HFFc6 (cell line): ENCODE results near the gene F10. TPM values are rescaled to one million over a fixed set of nuclear protein-coding genes. Genes with fewer than 3 reads are reported as not detected.

Source experiments
- DNase-seq: peaks from one replicate; pipeline ENCODE4 v3.0.0-alpha.2; 2018
- H3K27ac Mint-ChIP-seq: 2 replicates; pipeline ENCODE4 v1.8.0; 2020; ENCODE audit warnings: mild to moderate bottlenecking, mixed read lengths
- H3K27me3 Mint-ChIP-seq: 2 replicates; pipeline ENCODE4 v1.8.0; 2021; ENCODE audit warnings: mild to moderate bottlenecking, moderate library complexity, mixed read lengths; ENCODE audit not compliant: insufficient read depth
- H3K36me3 Mint-ChIP-seq: 2 replicates; pipeline ENCODE4 v1.8.0; 2021; ENCODE audit warnings: low read depth, mixed read lengths
- H3K4me1 Mint-ChIP-seq: 2 replicates; pipeline ENCODE4 v1.8.0; 2020; ENCODE audit warnings: low read depth, mixed read lengths
- H3K4me3 Mint-ChIP-seq: 2 replicates; pipeline ENCODE4 v1.8.0; 2020; ENCODE audit warnings: mild to moderate bottlenecking, moderate library complexity, mixed read lengths
- H3K9me3 Mint-ChIP-seq: 2 replicates; pipeline ENCODE4 v1.8.0; 2020; ENCODE audit warnings: mild to moderate bottlenecking, mixed read lengths
- total RNA-seq, 6 experiments: library from RNA; stranded (reverse); fragmentation: NEBNext Ultra II Directional; extraction: Animal tissue kit (Norgen Biotek cat#: 25700); gene quantifications; 2 replicates in 1 of 6; 3 replicates in 5 of 6; pipeline ENCODE4 v1.2.3, GENCODE V29; 2021
- TF ChIP-seq, protein P1 (sequence below): fragments of 200-600 bp; sonication (generic); IDR thresholded peaks from 2 replicates; pipeline ENCODE4 v1.5.0; 2021; ENCODE audit warnings: antibody characterized with exemption, mild to moderate bottlenecking

The F10 gene
- total RNA-seq, 6 experiments from 2014 or later, result 10.2 to 21.3 (median 10.8) TPM

DNA sequence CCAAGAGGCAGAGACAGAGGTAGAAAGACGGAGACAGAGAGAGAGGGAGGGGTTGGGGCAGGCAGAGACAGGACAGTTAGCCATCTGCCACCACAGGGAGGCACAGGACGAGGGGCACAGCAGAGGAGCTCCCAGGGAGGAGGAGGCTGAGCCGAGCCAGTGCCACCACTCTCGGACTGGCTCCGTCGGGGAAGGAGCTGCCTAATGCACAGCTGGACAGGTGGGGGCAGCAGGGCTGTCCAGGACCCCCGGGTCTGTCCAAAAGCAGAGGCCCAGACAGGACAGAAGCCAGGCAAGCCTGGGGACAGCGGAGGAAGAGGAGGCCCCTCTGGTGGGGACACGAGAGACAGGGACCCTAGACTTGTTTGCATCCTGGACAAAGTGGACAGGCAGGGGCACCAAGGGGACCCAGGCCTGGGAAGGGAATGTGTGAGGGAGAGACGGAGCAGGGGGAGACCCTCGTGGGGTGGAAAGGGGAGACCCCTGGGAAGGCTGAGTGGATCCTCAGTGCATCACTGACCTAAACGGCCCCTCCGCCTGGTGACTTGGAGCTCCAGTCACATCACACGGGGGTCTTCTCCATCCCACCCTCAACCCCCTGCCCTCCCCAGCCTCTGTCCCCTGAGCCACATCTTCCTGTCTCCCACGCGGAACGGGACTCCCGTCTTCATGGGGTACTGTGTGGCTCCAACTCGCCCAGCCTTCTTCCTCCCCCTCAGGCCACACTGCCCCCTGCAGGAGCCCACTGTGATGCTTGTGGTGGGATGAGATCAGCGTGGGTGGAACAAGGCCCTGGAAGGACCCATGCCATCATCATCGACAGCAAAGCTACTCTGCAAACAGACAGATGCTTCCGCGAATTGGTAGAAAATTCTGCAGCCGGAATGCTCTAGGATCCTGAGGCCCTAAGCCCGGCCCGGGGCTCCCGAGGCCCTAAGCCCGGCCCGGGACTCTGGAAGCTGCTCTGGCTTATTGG lies 915 bp downstream of the F10 start:
- Mint-ChIP-seq H3K27me3 (peaks cover 3% of the 10 kb centered on the region), H3K4me1 (peaks cover 18% of the 10 kb centered on the region), H3K36me3 (no peaks in the 10 kb centered on the region), H3K27ac (peak overlapping the region; percentile 70; the same call in 1 of the 2 replicates), H3K4me3 (peak overlapping the region; percentile 86), H3K9me3 (no peaks in the 10 kb centered on the region)
- no peak for DNase-seq
- TF ChIP-seq, protein P1, sequence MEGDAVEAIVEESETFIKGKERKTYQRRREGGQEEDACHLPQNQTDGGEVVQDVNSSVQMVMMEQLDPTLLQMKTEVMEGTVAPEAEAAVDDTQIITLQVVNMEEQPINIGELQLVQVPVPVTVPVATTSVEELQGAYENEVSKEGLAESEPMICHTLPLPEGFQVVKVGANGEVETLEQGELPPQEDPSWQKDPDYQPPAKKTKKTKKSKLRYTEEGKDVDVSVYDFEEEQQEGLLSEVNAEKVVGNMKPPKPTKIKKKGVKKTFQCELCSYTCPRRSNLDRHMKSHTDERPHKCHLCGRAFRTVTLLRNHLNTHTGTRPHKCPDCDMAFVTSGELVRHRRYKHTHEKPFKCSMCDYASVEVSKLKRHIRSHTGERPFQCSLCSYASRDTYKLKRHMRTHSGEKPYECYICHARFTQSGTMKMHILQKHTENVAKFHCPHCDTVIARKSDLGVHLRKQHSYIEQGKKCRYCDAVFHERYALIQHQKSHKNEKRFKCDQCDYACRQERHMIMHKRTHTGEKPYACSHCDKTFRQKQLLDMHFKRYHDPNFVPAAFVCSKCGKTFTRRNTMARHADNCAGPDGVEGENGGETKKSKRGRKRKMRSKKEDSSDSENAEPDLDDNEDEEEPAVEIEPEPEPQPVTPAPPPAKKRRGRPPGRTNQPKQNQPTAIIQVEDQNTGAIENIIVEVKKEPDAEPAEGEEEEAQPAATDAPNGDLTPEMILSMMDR, result peak; percentile 56; the same call in 1 of the 2 replicates

DNA sequence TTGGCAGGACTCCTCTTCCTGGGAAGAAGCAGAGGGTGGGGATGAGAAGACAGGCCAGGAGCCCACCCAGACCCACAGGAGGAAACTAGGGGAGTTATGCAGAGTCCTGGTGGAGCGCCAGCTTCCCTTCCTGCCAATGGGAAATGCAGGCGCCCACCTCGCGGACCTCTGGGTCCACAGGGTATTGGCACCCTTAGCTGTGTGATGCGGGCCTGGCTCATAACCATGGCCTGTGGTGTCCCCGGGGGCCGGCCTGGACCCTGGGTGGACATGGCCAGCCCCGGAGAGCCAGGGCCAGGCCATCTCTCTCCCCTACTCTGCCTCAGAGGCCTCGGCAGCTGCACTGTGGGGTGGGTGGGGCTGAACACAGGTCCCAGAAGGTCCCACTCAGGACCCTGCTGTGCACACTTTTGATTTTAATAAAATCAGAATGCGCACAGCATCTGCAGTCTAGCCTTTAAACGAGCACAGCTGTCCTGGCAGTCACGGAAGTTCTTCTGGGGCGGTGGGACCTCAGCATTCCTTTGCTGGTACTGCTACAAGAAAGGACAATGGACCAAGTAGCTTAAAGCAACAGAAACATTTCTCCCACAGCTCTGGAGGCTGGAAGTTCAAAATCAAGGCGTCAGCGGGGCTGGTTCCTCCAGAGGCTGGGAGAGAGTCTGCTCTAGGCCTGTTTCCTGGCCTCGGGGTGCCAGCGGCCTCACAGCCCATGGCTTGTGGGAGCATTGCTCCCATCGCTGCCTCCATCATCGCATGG lies 1.8 kb downstream of the F10 start:
- TF ChIP-seq, protein P1, result no peak
- no peak for DNase-seq
- no peak overlapping the region for H3K27ac Mint-ChIP-seq
- H3K27me3 Mint-ChIP-seq, result peaks cover 3% of the 10 kb centered on the region
- no peaks in the 10 kb centered on the region for H3K9me3 Mint-ChIP-seq
- H3K4me1 Mint-ChIP-seq, result peaks cover 18% of the 10 kb centered on the region
- no peak overlapping the region for H3K4me3 Mint-ChIP-seq
- H3K36me3 Mint-ChIP-seq, result no peaks in the 10 kb centered on the region

DNA sequence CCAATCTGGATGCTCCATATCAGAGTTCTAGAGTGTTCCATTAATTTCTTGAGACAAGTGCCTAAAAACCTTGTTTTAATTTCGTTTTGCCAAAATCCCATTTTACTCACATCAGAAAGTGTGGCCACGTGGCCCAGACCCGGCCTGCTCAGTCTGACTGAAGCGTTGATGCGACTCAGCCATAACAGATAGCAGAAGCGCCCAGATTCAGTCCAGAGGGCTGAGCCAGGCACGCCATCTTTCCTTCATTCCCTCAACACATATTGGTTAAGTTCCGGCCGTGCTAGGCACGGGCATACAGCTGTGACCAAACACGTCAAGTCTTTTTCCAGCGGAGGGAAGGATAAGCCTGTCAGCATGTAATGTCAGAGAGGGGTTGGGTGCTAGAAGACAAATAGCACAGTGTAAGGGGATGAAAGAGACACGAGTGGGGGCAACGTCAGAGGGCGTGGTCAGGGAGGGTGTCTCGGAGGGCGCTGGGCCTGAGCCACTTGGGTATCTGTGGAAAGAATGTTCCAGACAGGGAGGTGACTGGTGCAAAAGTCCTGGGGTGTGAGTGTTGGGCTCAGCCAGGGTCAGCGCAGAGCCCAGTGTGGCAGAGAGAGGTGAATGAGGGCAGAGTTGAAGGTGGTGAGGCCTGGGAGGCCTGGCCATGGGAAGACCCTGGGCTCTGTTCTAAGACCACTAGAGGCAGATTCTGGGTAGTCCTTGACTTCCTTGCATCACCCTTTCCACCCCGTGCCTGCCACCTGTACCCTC lies 3.1 kb downstream of the F10 start:
- Mint-ChIP-seq H3K4me1 (peaks cover 18% of the 10 kb centered on the region), H3K36me3 (no peaks in the 10 kb centered on the region), H3K27ac (no peak overlapping the region), H3K4me3 (no peak overlapping the region), H3K27me3 (peaks cover 3% of the 10 kb centered on the region), H3K9me3 (no peaks in the 10 kb centered on the region)
- TF ChIP-seq, protein P1, result no peak
- no peak for DNase-seq

DNA sequence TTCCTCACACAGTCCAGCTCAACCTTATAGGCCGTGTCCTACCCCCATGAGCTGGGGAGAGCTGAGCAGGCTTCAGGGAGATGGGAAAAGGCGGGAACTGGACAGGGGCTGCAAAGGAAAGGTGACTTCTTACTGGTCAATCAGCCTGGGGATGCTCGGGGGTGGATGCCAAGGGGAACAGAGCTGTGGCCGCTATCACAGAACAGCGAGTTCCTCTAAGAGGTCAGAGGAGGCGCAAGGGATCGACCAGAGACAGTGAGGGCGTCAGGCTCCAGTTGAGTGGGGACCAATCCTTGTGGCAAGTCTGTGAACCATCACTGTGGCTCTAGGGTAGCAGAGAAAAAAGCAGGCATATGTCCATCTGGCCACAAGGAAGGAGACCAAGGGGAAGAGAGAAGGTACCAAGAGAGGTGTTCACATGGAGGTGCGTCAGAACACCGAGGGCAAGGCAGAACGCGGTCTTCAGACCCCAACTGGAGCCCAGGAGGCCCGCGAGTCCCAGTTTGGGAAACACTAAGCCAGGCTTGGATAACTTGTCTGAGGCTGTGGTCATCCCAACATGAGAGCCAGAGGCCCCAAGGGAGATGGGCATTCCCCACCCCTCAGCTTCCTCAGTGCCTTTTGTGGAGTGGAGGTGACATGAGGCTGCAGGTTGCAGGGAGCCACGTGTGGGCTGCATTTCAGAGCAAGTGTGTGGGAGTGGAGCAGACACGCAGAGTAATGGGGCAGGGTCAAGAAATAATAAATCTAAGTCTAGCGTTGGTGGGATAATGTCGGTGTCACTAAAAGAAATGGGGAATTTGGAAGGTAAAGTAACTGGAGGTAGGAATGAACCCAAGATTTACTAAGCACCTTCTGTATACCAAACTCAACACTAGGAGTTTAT lies 3.9 kb downstream of the F10 start:
- H3K36me3 Mint-ChIP-seq, result no peaks in the 10 kb centered on the region
- H3K27ac Mint-ChIP-seq, result no peak overlapping the region
- H3K4me1 Mint-ChIP-seq, result peaks cover 18% of the 10 kb centered on the region
- no peak for DNase-seq
- no peaks in the 10 kb centered on the region for H3K9me3 Mint-ChIP-seq
- no peak overlapping the region for H3K4me3 Mint-ChIP-seq
- TF ChIP-seq, protein P1, result no peak
- peaks cover 3% of the 10 kb centered on the region for H3K27me3 Mint-ChIP-seq
